Smooth muscle cell of the brain vasculature (primary cell): Measurements from ENCODE around the gene SSBP4.

Experiments used
- DNase-seq: peaks from one replicate; pipeline ENCODE4 v3.0.0-alpha.2; 2012; ENCODE audit warnings: low read depth, low spot score

Gene SSBP4

DNA sequence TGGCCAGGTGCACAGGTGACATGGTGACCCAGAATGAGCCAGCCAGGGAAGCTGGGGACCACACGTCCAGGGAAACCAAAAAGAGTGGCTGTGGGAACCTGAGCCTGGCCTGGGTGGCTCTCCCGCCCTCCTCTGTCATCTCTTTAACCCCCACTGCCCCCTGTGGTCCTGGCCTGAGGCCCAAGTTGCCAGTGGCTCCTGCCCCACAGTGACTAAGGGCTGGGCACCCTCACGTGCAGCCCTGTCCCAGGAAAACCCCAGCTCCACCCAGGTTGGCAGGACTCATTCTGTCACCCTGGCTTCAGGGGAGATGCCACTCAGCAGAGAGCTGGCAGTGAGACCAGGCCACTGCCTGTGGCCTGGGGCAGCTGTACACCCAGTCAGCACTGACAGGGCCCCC is 49.3 kb downstream of the SSBP4 start:
- no peak for DNase-seq

DNA sequence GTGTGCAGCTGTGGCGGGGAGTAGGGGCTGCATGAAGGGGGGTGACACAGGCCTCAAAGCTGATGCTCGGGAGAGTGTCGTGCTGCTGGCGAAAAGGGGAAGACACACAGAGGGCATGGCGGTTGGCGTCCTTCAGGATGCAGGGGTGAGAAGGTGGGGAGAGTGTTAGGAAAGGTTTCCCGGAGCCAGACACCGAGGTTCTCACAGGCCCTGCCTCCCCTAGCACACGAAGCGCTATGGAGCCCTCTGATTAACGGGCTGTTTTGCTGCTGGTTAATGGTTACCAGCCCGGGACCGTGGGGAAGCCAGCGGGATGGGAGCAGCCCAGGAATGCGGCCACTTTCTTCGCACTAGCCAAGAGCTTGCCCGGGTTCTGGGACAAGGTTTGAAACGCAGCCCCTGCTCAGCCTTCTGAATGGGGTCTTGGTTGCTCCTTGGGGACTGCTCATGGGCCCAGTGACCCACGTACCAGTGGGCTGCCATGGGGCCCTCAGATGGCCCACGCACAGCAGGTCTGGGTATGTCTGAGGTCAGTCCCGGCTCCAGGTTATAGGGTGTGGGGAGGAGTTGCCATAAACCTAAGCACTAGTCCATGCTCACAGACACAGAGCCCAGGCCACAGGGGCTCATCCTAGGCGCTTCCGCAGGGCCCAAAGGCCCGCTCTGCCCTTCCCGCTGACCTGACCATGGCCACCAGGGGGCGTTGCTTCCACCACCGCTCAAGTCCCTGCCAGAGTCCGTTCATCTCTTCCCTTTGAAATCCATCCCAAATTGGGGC is 50.1 kb downstream of the SSBP4 start:
- DNase-seq: no peak

DNA sequence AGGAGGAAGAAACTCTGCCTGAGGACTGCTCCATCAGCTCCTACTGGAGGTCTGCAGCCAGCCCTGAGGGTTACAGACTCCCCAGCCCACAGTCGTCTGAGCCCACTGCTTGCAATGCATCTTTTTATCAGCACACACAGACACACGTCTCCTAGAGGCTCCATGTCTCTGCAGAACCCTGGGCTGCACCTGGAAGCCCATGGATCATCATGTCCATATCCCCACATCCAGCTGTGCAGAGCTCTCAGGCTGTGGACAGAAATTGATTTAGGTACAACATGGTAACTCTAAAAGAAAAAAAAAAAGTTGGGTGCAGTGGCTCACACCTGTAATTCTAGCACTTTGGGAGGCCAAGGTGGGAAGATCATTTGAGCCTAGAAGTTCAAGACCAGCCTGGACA is 51.6 kb downstream of the SSBP4 start:
- DNase-seq: no peak

DNA sequence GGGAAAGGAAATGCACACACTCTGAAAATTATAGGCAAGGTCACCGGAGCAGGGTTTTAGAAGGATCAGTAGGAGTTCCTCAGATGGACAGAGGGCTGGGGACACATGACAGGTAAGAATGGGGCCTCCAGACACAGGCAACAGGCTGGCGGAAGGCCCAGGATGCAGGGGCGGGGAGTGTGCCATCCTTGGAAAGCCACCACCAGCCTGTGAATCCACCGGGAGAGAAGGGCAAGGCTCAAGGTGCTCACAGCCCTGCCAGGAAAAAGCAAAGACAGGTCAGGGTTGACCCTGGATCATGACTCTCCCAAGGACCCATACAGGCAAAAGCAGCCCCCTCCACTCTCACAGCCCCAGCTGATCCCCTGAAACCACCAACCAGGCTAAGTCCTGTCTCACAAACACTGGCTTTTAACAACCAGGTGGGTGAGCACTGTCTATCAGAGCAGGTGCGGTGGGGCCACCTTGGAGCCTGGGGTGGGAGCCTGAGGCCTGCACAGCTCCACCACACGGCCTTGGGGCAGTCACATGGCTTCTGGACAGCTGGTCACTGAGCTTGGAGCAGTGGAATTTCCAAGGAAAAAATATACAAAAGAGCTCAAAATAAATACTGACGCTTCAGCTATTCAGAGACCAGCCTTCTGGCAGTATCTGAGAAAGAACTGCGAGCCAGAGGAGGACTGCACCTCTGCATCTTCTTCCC is 54.0 kb downstream of the SSBP4 start:
- DNase-seq: no peak

DNA sequence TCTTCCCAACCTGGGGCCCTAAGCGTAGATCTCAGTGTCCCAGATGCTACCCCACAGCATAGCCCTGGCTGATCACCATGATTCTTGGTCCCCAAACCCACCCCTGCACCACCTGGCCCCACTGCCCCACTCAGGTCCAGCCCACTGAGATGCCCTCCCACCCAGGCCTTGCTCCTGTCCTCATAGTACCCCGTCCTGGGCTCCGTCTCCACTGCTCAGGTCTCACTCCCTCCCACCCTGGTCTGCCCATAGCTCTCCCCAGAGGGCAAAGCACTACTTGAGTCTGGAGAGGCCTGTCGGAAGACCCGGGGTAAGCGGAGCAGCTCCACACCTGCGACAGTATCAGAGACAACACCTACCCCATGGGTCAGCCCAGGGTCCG is 54.5 kb downstream of the SSBP4 start:
- DNase-seq: no peak

DNA sequence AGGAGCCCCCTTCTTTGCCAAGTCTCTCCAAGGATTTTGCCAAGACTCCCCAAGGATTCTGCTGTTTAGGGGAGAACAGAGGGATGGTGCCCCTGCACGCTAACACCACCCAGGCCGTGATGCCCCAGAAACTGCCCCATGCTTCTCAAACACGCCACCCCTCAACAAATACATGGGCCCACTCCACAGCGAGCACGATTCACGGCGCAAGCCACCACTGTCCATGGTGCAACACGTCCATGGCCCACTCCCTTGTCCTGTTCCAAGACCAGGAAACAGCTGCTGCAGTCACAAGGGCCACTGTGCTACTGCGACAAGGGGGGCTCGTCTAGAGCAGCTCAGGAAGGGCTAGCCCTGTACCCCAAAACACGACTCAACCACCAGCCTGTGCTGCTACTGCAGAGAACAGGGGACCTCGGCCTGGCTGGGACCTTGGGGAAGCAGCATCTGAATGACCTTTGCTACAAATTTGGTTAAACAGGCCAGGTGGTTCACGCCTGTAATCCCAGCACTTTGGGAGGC is 55.2 kb downstream of the SSBP4 start:
- no peak for DNase-seq

DNA sequence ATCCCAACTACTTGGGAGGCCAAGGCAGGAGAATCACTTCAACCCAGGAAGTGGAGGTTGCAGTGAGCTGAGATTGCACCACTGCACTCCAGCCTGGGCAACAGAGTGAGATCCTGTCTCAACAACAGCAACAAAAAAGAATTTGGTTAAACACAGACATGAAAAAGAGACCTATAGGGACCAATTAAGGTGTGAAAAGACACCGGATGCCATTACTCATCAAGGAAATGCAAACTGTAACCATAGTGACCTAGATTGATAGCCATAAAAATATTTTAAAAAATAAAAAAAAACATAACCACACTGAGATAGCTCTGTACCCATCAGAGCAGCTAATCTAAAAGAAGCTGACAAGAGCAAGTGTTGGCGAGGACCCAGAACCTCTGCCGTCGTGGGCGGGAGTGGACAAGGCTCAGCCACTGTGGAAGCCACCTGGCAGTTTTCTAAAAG is 55.8 kb downstream of the SSBP4 start:
- DNase-seq: no peak

DNA sequence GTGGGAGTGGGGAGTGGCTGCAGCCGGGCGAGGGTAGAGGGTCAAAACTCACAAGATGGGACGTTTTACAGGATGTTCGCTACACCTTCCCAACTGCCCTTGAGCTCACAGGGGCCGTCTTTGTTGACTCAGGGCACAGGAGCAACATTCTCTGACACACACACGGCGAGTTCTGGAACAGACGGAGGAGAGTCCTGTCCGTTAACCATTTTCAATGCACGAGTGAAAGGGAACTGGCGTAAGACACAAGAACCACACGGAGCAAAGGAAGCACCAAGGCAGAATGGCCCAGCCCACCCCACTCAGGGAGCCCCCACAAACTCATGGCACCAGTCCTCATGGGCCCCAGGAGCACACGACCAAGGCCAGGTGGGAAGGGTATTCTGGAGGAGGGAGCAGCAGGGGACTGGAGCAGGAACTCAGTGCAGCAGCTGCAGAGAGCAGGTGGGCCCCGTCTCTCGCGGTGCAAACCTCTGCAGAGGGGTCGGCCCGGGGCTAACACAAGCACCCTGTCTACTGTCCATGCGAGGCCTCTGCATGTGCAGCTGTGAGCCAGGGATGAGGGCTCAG is 56.6 kb downstream of the SSBP4 start:
- DNase-seq: no peak

DNA sequence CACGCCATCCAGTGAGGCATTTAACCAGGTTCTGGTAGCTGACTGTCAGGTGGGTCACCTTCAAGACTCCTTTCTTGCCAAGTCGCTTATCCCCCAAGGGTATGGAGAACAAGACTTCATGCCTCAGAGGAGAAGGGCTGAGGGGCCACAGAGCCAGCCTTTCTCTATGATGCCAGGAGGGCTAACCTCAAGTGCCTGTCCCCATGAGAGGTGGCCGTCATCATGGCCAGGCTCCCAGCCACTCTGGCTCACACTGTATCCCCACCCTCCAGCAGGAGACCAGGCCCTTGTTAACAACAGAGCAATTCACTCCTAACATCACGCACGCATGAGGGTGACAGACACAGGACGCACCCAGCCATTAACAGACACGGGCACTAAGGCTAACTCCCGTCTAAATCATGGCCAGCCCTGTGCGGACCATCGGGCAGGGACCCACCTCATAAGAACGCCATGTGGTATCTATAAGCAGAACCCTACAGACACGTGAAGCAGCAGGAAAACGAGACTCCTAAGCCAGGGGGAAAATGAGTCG is 57.4 kb downstream of the SSBP4 start:
- no peak for DNase-seq

DNA sequence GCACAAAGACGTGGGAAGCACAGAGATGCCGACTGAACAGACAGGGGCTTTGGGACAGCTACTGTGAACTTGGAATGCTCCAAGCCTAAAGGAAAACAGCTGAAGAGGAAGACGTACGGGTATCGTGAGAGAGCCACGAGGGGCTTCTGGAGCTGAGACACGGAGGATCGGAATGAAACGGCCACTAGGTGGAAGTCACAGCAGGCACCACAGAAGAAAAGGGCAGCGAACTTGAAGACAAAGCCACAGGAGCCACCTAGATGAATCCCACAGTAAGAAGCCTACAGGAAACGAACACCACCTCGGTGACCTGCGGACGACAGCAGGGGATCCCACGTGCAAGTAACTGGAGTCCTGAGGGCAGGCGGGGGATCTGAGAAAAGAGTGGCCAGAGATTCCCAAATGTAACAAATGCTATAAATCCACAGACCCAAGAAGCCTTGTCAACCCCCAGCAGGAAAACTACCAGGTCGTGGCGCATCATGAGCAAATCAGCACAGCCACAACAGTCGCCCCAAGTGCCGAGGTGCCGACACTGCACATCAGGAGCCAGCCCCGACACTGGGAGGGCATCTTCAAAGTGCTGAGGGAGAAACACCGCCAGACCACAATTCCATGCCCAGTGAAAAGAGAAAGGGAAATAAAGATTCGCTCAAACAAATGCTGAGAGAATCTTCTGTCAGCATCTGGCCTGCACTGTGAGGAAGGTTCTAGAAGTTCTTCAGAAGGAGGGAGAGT is 58.0 kb downstream of the SSBP4 start:
- no peak for DNase-seq

DNA sequence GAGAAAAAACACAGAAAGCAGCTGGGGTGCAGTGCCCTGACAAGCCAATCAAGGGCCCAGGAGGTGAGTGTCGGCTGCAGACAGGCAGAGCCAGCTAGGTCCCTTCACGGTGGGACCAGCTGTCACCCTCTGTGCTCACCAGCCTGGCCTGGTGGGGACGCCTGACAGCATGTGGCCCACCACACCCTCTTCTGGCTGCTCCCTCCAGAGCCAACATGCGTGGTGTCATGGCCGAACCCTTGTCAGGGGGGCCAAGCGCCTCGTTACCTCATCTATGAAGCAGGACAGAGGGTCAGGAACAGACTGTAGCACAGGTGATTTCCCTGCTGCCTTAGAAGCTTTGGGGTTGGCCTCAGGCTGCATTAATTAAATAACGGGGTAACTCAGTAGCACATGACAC is 58.8 kb downstream of the SSBP4 start:
- DNase-seq: no peak

DNA sequence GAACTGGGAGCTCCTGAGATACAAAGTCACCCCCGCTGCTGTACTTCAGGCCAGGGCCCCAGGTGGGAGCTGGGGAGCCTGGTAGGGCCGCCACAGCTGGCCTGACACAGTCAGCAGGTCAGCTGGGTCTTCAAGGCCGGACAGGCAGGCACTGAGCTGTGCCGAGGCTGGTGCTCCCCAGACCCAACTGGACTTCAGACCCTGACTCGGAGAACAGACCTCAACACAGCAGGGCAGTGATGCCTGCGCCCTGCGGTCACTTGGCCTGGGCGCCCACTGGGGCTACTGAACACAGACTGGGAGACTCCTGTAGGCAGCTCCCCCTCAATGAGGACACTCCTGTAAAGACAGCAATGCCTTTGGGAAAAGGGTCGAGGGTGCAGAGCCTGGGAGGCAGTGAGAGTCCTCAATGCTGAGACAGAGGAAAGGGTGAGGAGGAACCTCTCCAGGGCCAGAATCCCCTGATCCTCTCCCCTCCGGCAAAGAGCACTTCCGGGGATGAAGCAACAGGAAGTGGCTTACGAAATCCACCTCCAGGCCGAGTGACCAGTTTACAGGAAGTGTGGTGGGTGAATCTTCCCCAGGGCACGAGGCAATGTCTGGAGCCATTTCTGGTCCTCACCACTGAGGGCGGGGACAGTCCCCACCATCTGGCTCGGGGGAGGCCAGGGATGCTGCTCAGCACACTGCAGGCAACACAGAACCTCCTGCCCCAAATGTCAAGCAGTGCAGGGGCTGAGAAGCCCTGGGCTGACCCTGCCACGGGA is 59.5 kb downstream of the SSBP4 start:
- DNase-seq: no peak

DNA sequence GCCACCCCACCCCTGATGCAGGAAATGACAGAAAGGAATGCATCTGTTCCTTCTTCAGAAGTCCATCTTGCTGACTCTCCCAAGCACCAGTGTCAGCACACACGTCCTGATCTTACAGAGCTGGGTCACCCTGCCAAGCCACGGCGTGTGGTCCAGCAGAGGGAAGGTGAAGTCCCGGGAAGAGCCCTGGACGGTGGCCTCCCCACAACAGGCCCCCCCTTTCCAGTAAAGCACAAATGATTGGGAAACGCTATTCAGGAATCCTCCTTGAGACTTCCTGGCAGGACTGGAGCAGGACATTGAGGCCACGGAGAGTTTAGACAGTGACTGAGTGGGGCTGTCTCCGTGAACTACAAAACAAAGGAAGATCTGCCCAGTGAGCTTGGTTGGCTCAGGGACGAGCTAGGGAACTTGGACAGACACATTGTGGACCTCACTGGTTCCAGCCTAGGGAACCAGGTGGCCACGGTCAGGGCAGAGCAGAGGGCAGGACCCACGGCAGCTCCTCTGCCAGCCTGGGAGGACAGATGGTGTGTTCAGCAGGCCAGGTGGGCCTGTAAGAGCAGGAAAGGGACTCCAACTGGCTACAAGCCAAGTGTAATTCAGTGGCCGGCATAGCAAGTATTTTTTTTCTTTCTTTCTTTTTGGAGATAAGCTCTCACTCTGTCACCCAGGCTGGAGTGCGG is 61.0 kb downstream of the SSBP4 start:
- no peak for DNase-seq

DNA sequence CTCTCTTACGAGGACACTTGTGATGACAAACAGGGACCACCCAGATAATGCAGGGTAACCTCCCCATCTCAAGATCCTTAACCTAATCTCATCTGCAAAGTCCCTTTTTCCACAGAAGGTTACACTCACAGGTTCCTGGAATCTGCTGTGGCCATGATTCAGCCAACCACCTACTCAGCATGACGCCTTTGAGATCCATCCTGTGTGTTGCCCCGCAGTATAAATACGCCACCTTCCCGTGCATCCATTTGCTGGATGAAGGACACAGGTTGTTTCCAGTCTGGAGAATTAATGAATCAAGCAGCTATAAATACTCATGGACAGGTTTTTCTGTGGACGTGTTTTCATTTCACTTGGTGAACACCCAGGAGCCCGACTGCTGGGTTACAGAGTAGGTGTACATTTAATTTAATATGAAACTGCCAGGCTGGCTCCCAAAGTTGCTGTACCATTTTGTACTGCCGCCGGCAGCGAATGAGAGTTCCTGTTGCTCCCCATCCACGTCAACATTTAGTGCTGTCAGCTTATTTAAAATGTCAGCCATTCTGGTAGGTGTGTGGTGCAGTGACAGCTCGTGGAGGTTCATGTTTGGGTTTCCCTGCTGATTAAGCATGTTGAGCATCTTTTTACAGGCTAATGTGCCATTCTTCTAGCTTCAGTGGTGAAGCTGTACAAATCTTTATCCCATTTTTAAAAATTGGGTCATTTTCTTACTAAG is 62.5 kb downstream of the SSBP4 start:
- DNase-seq: no peak

DNA sequence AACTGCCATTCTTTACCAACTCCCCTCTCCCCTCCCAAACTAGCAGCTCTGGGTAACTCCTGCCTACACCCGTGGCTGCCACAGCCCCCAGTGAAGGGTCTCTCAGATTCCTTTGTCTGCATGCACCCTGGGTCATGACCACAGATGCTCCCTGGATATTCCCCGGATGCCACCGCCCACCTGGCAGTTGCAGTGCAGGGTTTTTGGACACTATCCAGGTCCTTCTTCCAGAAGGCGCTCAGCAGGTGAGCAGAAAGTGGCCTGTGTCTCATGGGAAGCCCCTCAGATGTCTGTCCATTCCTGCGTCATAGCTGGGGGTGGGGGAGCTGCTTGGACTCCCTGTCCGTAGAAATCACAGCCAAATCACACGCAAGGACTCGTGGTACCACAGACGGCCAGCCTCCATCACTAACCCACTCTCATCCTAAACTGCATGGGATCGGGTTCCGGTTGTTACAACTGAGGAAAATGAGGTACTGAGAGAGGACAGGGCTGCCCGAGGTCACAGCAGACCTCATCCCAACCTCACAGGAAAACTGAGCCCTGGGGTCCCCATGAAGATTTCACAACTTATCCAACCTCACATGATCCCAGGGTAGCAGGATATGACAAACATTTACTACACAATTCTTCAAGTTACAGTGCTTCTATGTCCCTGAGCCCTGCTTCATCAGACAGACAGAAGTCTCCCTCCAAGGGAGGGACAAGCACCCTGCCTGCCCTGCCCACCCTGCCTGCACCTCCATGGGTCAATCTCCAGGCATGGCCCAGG is 64.1 kb downstream of the SSBP4 start:
- no peak for DNase-seq
